H1 (cell line): ENCODE measurements around the gene CSAG2. TPM values are rescaled to one million over a fixed set of nuclear protein-coding genes. Genes with fewer than 3 reads are reported as not detected.

Experiments
- CTCF ChIA-PET: fragments of 300-600 bp; sonication (Branson Sonifier 250); formaldehyde crosslinking; loops from one replicate; lab custom pipeline; 2021; ENCODE audit not compliant: partially characterized antibody; lab: Charles Lee
- POLR2A ChIA-PET: fragments of 300-600 bp; sonication (Branson Sonifier 250); formaldehyde crosslinking; loops from one replicate; lab custom pipeline; 2021; ENCODE audit warnings: inconsistent platforms; ENCODE audit not compliant: partially characterized antibody; lab: Charles Lee
- DNase-seq, 2 experiments: peaks; one replicate each; pipeline versions ENCODE4 v3.0.0 to v3.0.0-alpha.2; 2010 to 2022; ENCODE audit warnings: low spot score in 2 of 2, low read depth in 1 of 2, mixed read lengths in 1 of 2
- FAIRE-seq: peaks from 2 replicates; lab custom pipeline; 2011; peaks lifted over from hg19 to GRCh38; lab: Jason Lieb, UNC
- H2AFZ ChIP-seq: 2 replicates; pipeline ENCODE4 v1.8.1; 2012; ENCODE audit warnings: low read length, inconsistent platforms
- H2AK5ac ChIP-seq: 2 replicates; pipeline ENCODE4 v1.6.1; 2013; ENCODE audit warnings: low read depth, low read length
- H2BK120ac ChIP-seq: replicated peaks from 2 replicates; pipeline ENCODE3; 2013; ENCODE audit warnings: low read depth, low read length, inconsistent platforms
- H2BK12ac ChIP-seq: 2 replicates; pipeline ENCODE4 v1.6.1; 2013; ENCODE audit warnings: low read depth, low read length
- H2BK15ac ChIP-seq: 2 replicates; pipeline ENCODE4 v1.6.1; 2013; ENCODE audit warnings: low read length
- H2BK20ac ChIP-seq: 2 replicates; pipeline ENCODE4 v1.6.1; 2013; ENCODE audit warnings: low read length
- H2BK5ac ChIP-seq: 2 replicates; pipeline ENCODE4 v1.6.1; 2013; ENCODE audit warnings: low read depth, low read length
- H3K14ac ChIP-seq: 2 replicates; pipeline ENCODE4 v1.6.1; 2013; ENCODE audit warnings: inconsistent platforms; ENCODE audit not compliant: insufficient read length
- H3K18ac ChIP-seq: 2 replicates; pipeline ENCODE4 v1.6.1; 2013; ENCODE audit warnings: low read length; ENCODE audit errors: extremely low read depth
- H3K23ac ChIP-seq: 2 replicates; pipeline ENCODE4 v1.6.1; 2013; ENCODE audit warnings: inconsistent platforms; ENCODE audit not compliant: insufficient read length
- H3K23me2 ChIP-seq: 2 replicates; pipeline ENCODE4 v1.6.1; 2013; ENCODE audit warnings: low read depth, low read length
- H3K27ac ChIP-seq: 2 replicates; pipeline ENCODE4 v1.6.1; 2011; ENCODE audit warnings: low read depth, low read length, inconsistent platforms
- H3K27me3 ChIP-seq, 4 experiments: replicated peaks in 1 of 4; 1 replicate in 1 of 4; 2 replicates in 3 of 4; pipeline versions ENCODE4 v1.6.1 to v1.8.1; 2011 to 2013; ENCODE audit warnings: low read length in 3 of 4, mild to moderate bottlenecking in 3 of 4, inconsistent platforms in 2 of 4, mixed read lengths in 2 of 4, moderate library complexity in 1 of 4; ENCODE audit not compliant: control insufficient read depth in 3 of 4, insufficient read depth in 3 of 4; ENCODE audit errors: extremely low read depth in 1 of 4
- H3K36me3 ChIP-seq, 4 experiments: 2 replicates each; pipeline versions ENCODE4 v1.6.1 to v1.8.1; 2011 to 2013; ENCODE audit warnings: mild to moderate bottlenecking in 4 of 4, low read length in 3 of 4, moderate library complexity in 2 of 4, control low read depth in 1 of 4, inconsistent platforms in 1 of 4; ENCODE audit not compliant: insufficient read depth in 4 of 4, control insufficient read depth in 2 of 4
- H3K4ac ChIP-seq: replicated peaks from 2 replicates; pipeline ENCODE3; 2013; ENCODE audit warnings: low read length, low read depth, mixed read lengths, inconsistent platforms; ENCODE audit not compliant: insufficient read length
- H3K4me1 ChIP-seq, 4 experiments: replicated peaks in 1 of 4; 1 replicate in 1 of 4; 2 replicates in 3 of 4; pipeline versions ENCODE4 v1.6.1 to v1.8.1; 2011 to 2013; ENCODE audit warnings: low read length in 3 of 4, inconsistent platforms in 2 of 4, mixed read lengths in 1 of 4; ENCODE audit not compliant: insufficient read depth in 4 of 4, control insufficient read depth in 3 of 4
- H3K4me2 ChIP-seq, 2 experiments: 2 replicates each; pipeline versions ENCODE4 v1.6.1 to v1.8.1; 2011 to 2013; ENCODE audit warnings: low read depth in 2 of 2, low read length in 2 of 2, control low read depth in 1 of 2, inconsistent platforms in 1 of 2, mild to moderate bottlenecking in 1 of 2; ENCODE audit not compliant: insufficient read depth in 1 of 2
- H3K4me3 ChIP-seq, 4 experiments: fragments of 200-600, 300-600 bp in 1 of 4; sonication (generic), shearing (Covaris generic), sonication (Bioruptor Twin) in 1 of 4; 2 replicates each; pipeline versions ENCODE4 v1.5.1 to v1.8.1; 2011 to 2016; ENCODE audit warnings: low read length in 4 of 4, low read depth in 3 of 4, control low read depth in 2 of 4, inconsistent platforms in 2 of 4, mild to moderate bottlenecking in 2 of 4, mixed read lengths in 1 of 4, moderate library complexity in 1 of 4; ENCODE audit not compliant: insufficient read depth in 2 of 4; ENCODE audit errors: extremely low read depth in 1 of 4
- H3K56ac ChIP-seq: replicated peaks from 2 replicates; pipeline ENCODE3; 2013; ENCODE audit warnings: low read depth, mild to moderate bottlenecking, mixed read lengths, low read length, inconsistent platforms; ENCODE audit not compliant: insufficient read length
- H3K79me1 ChIP-seq: 2 replicates; pipeline ENCODE4 v1.6.1; 2013; ENCODE audit warnings: low read depth, low read length, control low read depth
- H3K79me2 ChIP-seq, 2 experiments: 2 replicates each; pipeline versions ENCODE4 v1.6.1 to v1.8.1; 2012 to 2013; ENCODE audit warnings: low read length in 2 of 2, mild to moderate bottlenecking in 2 of 2, inconsistent platforms in 1 of 2; ENCODE audit not compliant: insufficient read depth in 2 of 2, control insufficient read depth in 1 of 2
- H3K9ac ChIP-seq, 4 experiments: replicated peaks in 1 of 4; 1 replicate in 1 of 4; 2 replicates in 3 of 4; pipeline versions ENCODE4 v1.6.1 to v1.8.1; 2011 to 2013; ENCODE audit warnings: low read depth in 3 of 4, low read length in 3 of 4, control low read depth in 2 of 4, mild to moderate bottlenecking in 2 of 4, moderate library complexity in 2 of 4, inconsistent platforms in 1 of 4; ENCODE audit errors: extremely low read depth in 1 of 4
- H3K9me3 ChIP-seq, 2 experiments: 2 replicates each; pipeline versions ENCODE4 v1.6.1 to v1.8.1; 2012 to 2013; ENCODE audit warnings: mild to moderate bottlenecking in 2 of 2, moderate library complexity in 2 of 2, control low read depth in 1 of 2, inconsistent platforms in 1 of 2, low read depth in 1 of 2, low read length in 1 of 2, mixed read lengths in 1 of 2; ENCODE audit not compliant: insufficient read depth in 2 of 2
- H4K20me1 ChIP-seq, 2 experiments: replicated peaks in 1 of 2; 2 replicates each; pipeline versions ENCODE3 to v1.8.1; 2011 to 2013; ENCODE audit warnings: inconsistent platforms in 2 of 2, low read length in 2 of 2, mild to moderate bottlenecking in 1 of 2; ENCODE audit not compliant: insufficient read depth in 2 of 2, control insufficient read depth in 1 of 2
- H4K5ac ChIP-seq: 2 replicates; pipeline ENCODE4 v1.6.1; 2013; ENCODE audit warnings: low read length, low read depth, mixed read lengths, inconsistent platforms; ENCODE audit not compliant: insufficient read length
- H4K8ac ChIP-seq: 2 replicates; pipeline ENCODE4 v1.8.0; 2013; ENCODE audit warnings: mild to moderate bottlenecking, moderate library complexity, low read length, inconsistent platforms; ENCODE audit not compliant: insufficient read depth; ENCODE audit errors: extremely low read depth
- H4K91ac ChIP-seq: replicated peaks from 2 replicates; pipeline ENCODE3; 2013; ENCODE audit warnings: low read length, mixed read lengths, inconsistent platforms; ENCODE audit not compliant: insufficient read length
- BACH1 ChIP-seq: IDR thresholded peaks from 2 replicates; pipeline ENCODE4 v1.6.1; 2012; ENCODE audit warnings: low read length, improper control_type of control experiment
- HDAC6 ChIP-seq: IDR thresholded peaks from one replicate; pipeline ENCODE4 v1.7.1; 2012; ENCODE audit warnings: low read depth, mild to moderate bottlenecking, inconsistent platforms, low read length, moderate library complexity
- POLR2AphosphoS5 ChIP-seq: IDR thresholded peaks from 2 replicates; pipeline ENCODE4 v1.6.1; 2011; ENCODE audit warnings: low read depth, low read length
- SIRT6 ChIP-seq: IDR thresholded peaks from one replicate; pipeline ENCODE4 v1.7.1; 2012; ENCODE audit warnings: low read length, inconsistent platforms
- SP1 ChIP-seq: IDR thresholded peaks from 2 replicates; pipeline ENCODE4 v1.6.1; 2011; ENCODE audit warnings: low read depth, low read length
- SP2 ChIP-seq: IDR thresholded peaks from 2 replicates; pipeline ENCODE4 v1.6.1; 2012; ENCODE audit warnings: mild to moderate bottlenecking, low read length, inconsistent platforms
- SP4 ChIP-seq: IDR thresholded peaks from 2 replicates; pipeline ENCODE4 v1.6.1; 2012; ENCODE audit warnings: low read length, inconsistent platforms
- TCF12 ChIP-seq: IDR thresholded peaks from 2 replicates; pipeline ENCODE4 v1.6.1; 2011; ENCODE audit warnings: low read depth, mild to moderate bottlenecking, low read length
- WGBS, 2 experiments: shearing (Covaris generic) in 1 of 2; methylation state at CpG; one replicate each; pipeline versions ENCODE4 v1.1.6 to v1.1.7; 2013 to 2015; ENCODE audit warnings: low lambda C conversion rate in 2 of 2, mixed read lengths in 2 of 2, inconsistent platforms in 1 of 2, low coverage in 1 of 2, missing lambda C conversion rate in 1 of 2; ENCODE audit not compliant: insufficient replicate concordance in 2 of 2, insufficient coverage in 1 of 2, insufficient read length in 1 of 2; ENCODE audit errors: extremely low coverage in 1 of 2, missing lambda C conversion rate in 1 of 2; 5-methylcytosine and 5-hydroxymethylcytosine counted together
- polyA plus RNA-seq, 7 experiments: library from polyadenylated mRNA; depleted of rRNA in 3 of 7; stranded (reverse) in 5 of 7; unstranded in 2 of 7; fragments of >200 nt in 5 of 7; fragments of 200-250 nt in 2 of 7; gene quantifications; 1 replicate in 5 of 7; 2 replicates in 1 of 7; 4 replicates in 1 of 7; pipeline versions ENCODE4 v1.2.1 to v1.2.3, GENCODE V29; 2011 to 2013; ENCODE audit warnings: missing spikeins in 2 of 7, mixed read lengths in 2 of 7
- total RNA-seq: library from RNA; stranded (reverse); fragmentation: NEBNext Ultra II Directional; extraction: Animal tissue kit (Norgen Biotek cat#: 25700); gene quantifications from 2 replicates; pipeline ENCODE4 v1.2.1, GENCODE V29; 2021

CSAG2 gene
- total and polyA plus RNA-seq, 2 of the 8 experiments (the other 6 are each of a cell fraction or from before 2014, with no cell fraction given) = 0.39 TPM; not detected in 1

DNA sequence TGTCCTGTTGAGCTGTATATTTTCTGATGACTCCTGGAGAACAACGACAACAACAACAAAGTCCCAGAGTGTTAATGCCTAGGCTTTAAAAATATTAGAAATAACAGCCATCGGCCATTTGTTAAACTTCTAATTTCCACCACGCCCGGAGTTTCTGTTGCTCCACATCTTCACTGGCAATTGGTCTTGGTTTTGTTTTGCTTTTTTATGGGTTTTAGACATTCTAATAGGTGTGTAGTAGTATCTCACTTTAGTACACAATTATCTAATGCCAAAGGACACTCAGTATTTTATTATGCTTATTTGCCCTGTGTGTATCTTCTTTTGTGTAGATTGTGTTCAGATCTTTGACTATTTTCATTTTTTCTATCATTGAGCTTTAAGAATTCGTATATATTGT lies 29.5 kb upstream of the CSAG2 start:
- Histone ChIP-seq H3K27ac (no peak overlapping the region), H2BK15ac (no peak overlapping the region), H3K14ac (no peak overlapping the region), H4K20me1 (no peaks in the 10 kb centered on the region), H3K27me3 (no peaks in the 10 kb centered on the region), H3K9ac (no peak overlapping the region), H2AK5ac (no peak overlapping the region), H2BK12ac (no peak overlapping the region), H3K4me1 (no peaks in the 10 kb centered on the region)
- ChIA-PET POLR2A (no interaction called here), CTCF (no interaction called here)
- FAIRE-seq = no peak
- no peak for TF ChIP-seq BACH1
- no peak for TF ChIP-seq TCF12
- no peak for TF ChIP-seq POLR2AphosphoS5
- TF ChIP-seq HDAC6 = no peak
- TF ChIP-seq SP1 = no peak
- no peak for TF ChIP-seq SP4
- no peak for TF ChIP-seq SP2
- no peak for TF ChIP-seq SIRT6
- TF ChIP-seq, all 59 proteins: peak for 0
- H3K79me2 ChIP-seq = no peaks in the 10 kb centered on the region
- no peak overlapping the region for H3K4me2 ChIP-seq
- H3K9me3 ChIP-seq = no peaks in the 10 kb centered on the region
- H3K36me3 ChIP-seq = no peaks in the 10 kb centered on the region
- no peak overlapping the region for H4K8ac ChIP-seq
- H3K56ac ChIP-seq = no peak overlapping the region
- H4K5ac ChIP-seq = no peak overlapping the region
- no peak overlapping the region for H2BK20ac ChIP-seq
- no peak overlapping the region for H2AFZ ChIP-seq
- H3K4ac ChIP-seq = no peak overlapping the region
- no peak for DNase-seq
- WGBS, 2 experiments = 84% methylated on average over 5 of the region's 5 CpGs; no CpG with 5 or more reads in 1 of the 2 experiments
- no peaks in the 10 kb centered on the region for H3K79me1 ChIP-seq
- no peak overlapping the region for H4K91ac ChIP-seq
- H3K18ac ChIP-seq = no peak overlapping the region
- H2BK120ac ChIP-seq = no peak overlapping the region
- H3K23ac ChIP-seq = no peak overlapping the region
- H3K4me3 ChIP-seq = no peak overlapping the region
- no peak overlapping the region for H2BK5ac ChIP-seq
- no peaks in the 10 kb centered on the region for H3K23me2 ChIP-seq
